HG03457 (cell line): ENCODE measurements around the gene RALGAPA1.
A peak's percentile ranks its signal among the peaks of the same experiment; 100 is the strongest.
"Not testable (repeated sequence)": the region's sequence is repeated elsewhere in the genome, so short reads cannot be mapped to it uniquely, and the experiment has no call there.

Experiments
- ATAC-seq: cut with Tn5 transposase; IDR thresholded peaks from one replicate; pipeline ENCODE4 v1.9.1; 2021; ENCODE audit warnings: moderate number of reproducible peaks; ENCODE audit not compliant: unreplicated experiment

The RALGAPA1 gene

DNA sequence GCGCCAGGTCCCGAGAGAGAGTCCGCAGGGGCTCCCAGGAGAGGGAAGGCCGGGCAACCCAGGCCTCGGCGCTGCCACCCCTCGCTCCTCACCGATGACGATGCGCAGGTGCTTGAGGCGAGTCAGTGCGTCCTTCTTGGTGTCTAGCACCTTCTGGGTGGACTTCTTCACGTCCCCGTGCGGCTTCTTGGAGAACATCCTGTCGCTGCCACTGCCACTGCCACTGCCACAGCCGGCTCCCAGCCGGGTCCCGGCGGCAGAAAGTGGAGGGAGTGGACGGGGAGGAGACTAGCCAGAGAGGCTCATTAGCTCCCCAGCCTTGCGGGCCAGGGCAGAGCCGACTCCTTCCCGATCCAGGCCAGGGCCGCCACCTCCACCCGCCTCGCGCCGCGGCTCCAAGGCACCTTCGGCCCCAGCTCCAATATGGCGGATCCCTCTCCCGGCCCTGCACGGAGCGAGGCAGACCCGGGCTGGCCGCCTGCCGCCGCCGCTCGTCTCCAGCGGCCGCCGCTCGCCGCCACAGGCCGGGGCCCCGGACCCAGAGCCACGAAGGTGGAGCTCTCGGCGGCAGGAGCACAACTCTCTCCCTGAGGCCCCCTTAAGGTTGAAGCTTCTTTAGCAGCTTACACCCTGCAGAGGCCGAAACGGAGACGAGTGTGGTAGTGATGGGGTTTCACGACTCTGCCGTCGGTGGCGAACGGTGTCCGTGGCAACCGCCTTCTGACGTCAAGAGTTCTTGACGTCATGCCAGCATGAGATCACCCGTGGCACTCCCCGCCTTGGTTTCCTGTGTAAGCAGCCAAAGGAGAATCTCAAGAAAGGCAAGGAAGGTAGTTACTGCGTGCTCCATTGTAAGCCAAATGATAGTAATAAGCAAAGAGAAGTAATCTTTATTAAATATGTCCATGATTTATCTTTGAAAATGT, at the start of gene RALGAPA1:
Gene RALGAPA1, minus strand, starts transcription at position 658 of the 926 bp plus-strand sequence. Its CDS starts 460 bp downstream, at position 198.
- peak; percentile 95 for ATAC-seq

- no peak for ATAC-seq
These were observed 49.6 kb upstream of the RALGAPA1 start for GRCh38 chr14:35858521-35859209.

GRCh38 chr14:35855876-35856481, 46.9 kb upstream of the RALGAPA1 start:
- peak; percentile 96 for ATAC-seq

GRCh38 chr14:35854696-35855270, 45.7 kb upstream of the RALGAPA1 start:
- no peak for ATAC-seq

DNA sequence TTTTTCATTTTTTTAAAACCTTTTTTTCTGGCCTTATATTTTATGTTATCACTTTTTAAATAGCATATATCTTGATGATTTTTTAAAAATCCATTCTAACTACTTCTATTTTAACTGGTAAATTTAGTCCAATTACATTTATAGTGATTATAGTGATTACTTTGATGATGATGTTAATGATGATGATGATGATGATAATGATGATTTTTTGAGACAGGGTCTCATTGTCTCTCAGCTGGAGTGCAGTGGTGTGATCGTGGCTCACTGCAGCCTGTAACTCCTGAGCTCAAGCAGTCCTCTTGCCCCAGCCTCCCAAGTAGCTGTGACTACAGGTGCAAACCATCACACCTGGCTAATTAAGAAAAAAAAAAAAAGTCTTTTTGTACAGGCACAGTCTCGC, 44.1 kb upstream of the RALGAPA1 start:
- no peak for ATAC-seq

DNA sequence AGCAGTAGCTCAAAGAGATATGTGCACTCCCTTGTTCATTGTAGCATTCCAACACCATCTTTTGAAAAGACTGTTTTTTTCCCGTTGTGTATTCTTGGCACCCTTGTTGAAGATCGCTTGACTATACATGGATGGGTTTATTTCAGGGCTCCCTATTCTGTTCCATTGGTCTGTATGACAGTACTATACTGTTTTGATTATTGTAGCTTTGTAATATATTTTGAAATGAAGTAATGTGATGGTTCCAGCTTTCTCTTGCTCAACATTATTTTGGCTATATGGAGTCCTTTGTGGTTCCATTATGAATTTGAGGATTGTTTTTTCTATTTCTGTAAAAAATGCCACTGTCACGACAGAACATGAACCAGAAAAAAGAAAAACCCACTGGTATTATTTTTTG, 42.7 kb upstream of the RALGAPA1 start:
- ATAC-seq = no peak

- no peak for ATAC-seq
These were observed 40.0 kb upstream of the RALGAPA1 start for GRCh38 chr14:35849122-35849521.

DNA sequence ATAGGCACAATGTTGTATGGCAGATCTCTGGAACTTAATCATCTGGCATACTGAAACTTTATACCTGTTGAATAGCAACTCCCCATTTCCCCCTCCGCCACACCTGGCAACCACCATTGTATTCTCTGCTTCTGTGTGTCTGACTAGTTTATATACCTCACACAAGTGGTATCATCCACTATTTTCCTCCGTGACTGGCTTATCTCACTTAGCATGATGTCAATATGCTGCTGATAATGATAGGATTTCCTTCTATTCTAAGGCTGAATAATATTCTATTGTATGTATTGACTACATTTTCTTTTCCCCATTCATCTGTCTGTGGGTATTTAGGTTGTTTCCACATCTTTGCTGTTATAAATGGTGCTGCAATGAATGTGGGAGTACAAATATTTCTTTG, 38.5 kb upstream of the RALGAPA1 start:
- ATAC-seq = no peak

- ATAC-seq = no peak
These were observed 35.4 kb upstream of the RALGAPA1 start for GRCh38 chr14:35844494-35844893.

DNA sequence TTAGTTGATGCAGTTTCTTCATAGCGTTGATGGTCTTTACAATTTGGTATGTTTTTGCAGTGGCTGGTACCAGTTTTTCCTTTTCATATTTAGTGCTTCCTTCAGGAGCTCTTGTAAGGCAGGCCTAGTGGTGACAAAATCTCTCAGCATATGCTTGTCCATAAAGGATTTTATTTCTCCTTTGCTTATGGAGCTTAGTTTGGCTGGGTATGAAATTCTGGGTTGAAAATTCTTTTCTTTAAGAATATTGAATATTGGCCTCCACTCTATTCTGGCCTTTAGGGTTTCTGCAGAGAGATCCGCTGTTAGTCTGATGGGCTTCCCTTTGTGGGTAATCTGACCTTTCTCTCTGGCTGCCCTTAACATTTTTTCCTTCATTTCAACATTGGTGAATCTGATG, 33.1 kb upstream of the RALGAPA1 start:
- ATAC-seq = not testable (repeated sequence)

GRCh38 chr14:35841704-35842103, 32.6 kb upstream of the RALGAPA1 start:
- not testable (repeated sequence) for ATAC-seq

DNA sequence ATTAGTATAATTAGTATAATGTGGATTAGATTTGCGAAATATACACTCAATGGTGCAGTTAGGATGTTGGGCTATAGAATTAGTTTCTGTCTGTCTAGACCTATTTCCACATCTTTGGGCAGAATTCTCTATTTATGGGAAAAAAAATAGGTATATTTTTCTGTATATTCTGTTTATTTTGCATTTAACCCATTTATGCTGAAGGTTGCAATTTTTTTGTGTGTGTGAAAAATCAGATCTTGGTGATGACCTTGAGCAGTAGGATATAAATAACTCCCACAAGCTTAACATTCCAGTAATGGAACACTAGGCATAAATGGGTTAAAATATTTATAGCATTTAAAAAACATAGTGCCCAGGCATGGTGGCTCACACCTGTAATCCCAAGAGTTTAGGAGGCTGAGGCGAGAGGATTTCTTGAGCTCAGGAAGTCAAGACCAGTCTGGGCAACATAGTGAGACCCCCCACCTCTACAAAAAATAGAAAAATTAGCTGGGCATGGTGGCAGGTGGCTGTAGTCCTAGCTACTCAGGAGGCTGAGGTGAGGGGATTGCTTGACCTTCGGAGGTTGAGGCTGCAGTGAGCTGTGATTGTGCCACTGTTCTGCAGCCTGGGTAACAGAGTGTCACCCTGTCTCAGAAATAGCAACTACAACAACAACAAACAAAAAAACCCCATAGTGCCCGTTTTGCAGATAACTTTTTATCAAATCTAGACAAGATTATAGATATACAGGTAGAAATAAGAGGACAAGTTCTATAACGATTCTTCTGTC, 26.3 kb upstream of the RALGAPA1 start:
- ATAC-seq = no peak

GRCh38 chr14:35829449-35829848, 20.4 kb upstream of the RALGAPA1 start:
- ATAC-seq = no peak

DNA sequence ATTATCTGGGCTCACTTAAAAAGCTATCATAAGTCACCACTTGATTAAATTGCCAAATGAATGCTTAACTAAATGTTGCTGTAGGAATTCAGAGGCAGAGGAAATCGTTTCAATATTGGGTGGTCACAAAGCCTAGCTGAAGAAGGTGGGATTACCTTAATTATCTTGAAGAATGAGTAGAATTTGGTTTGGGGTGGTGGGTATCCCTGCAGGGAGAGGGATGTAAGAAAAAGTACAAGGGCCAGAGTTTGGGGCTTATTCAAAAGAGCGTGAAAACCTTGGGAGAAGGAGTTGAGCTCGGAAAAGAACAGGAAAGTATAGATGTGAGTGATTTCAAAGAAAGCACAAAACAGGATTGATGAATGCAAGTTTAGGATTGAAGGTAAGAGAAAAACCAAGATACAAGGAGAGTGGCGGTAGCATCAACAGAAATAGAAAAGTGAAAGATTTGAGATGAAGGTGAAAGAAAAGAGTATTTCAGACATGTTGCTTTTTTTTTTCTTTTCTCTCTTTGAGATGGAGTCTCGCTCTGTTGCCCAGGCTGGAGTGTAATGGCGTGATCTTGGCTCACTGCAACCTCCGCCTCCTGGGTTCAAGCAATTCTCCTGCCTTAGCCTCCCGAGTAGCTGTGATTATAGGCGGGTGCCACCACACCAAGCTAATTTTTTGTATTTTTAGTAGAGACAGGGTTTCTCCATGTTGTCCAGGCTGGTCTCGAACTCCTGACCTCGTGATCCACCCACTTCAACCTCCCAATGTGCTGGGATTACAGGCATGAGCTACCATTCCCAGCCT, 18.8 kb upstream of the RALGAPA1 start:
- ATAC-seq = no peak

DNA sequence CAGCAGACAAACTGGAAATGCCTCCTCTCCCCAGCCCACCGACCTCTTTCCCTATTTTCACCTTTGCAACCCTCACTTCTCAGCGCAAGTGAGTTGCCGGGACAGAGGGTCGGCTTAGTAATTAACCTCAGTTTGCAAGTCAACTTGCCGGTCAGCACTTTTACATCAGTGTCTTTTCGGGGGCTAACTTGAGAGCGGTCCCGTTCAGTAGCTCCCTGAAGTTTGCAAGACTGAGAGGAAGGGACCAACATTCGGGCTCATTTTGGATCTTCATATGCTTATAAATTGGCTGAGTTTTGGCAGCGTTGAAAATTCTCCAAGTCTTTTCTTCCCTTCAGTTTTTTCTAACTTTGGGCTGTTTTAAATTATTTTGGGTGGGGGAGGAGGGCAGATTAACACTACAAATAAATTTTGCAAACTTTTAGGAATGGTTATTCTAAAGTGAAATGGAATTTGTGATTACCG, 17.9 kb upstream of the RALGAPA1 start:
- ATAC-seq = no peak

DNA sequence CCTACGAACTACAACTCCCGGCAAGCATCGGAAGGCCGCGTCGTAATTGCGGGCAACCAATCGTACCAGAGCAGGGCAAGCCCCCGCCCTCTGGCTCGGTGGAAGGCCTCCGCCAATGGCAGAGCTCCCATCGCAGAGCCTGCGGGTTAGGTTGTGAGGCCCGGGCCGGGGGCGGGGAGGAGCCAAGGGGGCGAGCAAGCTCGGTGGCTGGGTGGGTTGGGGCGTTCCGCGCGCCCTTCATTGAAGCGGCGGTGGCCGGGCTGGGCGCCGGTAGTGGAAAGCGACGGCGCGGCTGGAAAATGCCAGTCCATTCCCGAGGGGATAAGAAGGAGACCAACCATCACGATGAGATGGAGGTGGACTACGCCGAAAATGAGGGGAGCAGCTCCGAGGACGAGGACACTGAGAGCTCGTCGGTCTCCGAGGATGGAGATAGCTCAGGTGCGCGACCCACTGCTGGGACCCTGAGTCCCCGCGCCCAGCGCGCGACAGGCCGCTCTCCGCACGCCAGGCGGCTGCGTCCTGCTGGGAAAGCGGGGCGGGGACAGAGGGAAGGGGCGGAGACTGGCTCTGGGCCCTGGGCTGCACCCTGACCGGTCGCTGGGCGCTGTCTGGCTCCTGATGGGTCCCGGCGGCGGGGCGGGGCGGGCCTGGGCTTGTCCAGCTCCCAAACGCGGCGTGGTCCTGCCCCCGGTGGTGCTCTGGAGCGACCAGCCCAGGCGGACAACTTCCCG, 17.3 kb upstream of the RALGAPA1 start, which contains the start of gene BRMS1L:
Gene BRMS1L, plus strand, starts transcription at position 121 of the 734 bp plus-strand sequence. Its CDS starts 179 bp downstream, at position 300.
- peak; percentile 97 for ATAC-seq

GRCh38 chr14:35825968-35826217, 16.8 kb upstream of the RALGAPA1 start:
- no peak for ATAC-seq

GRCh38 chr14:35824446-35825165, 15.5 kb upstream of the RALGAPA1 start:
- not testable (repeated sequence) for ATAC-seq
